GM06990 (cell line): ENCODE measurements around the gene PDYN.

Experiments used
- DNase-seq: peaks from one replicate; pipeline ENCODE4 v3.0.0-alpha.2; 2011; ENCODE audit not compliant: insufficient read length; ENCODE audit errors: extremely low read depth
- H3K27me3 ChIP-seq: replicated peaks from 2 replicates; pipeline ENCODE4 v1.6.0; 2011; ENCODE audit warnings: low read length; ENCODE audit not compliant: control insufficient read depth, insufficient read depth
- H3K36me3 ChIP-seq: 2 replicates; pipeline ENCODE4 v1.5.1; 2011; ENCODE audit warnings: low read length; ENCODE audit not compliant: control insufficient read depth, insufficient read depth
- H3K4me3 ChIP-seq: replicated peaks from 2 replicates; pipeline ENCODE4 v1.5.1; 2011; ENCODE audit warnings: low read depth, mild to moderate bottlenecking, control low read depth, low read length
- CTCF ChIP-seq: IDR thresholded peaks from 2 replicates; pipeline ENCODE4 v1.5.1; 2011; ENCODE audit warnings: low read length, control low read depth, mild to moderate bottlenecking, inconsistent platforms; ENCODE audit not compliant: insufficient read depth, poor library complexity, severe bottlenecking

PDYN gene

GRCh38 chr20:1968964-1969363, 24.9 kb downstream of the PDYN start:
- Histone ChIP-seq H3K4me3 (no peak overlapping the region), H3K27me3 (peaks cover 1% of the 10 kb centered on the region), H3K36me3 (no peaks in the 10 kb centered on the region)
- TF ChIP-seq CTCF = no peak
- DNase-seq = no peak

GRCh38 chr20:1965520-1966351, 28.1 kb downstream of the PDYN start:
- Histone ChIP-seq H3K27me3 (peaks cover 3% of the 10 kb centered on the region), H3K36me3 (no peaks in the 10 kb centered on the region), H3K4me3 (no peak overlapping the region)
- DNase-seq = peak; percentile 75
- peak; percentile 94 for TF ChIP-seq CTCF

- TF ChIP-seq CTCF = no peak
- H3K27me3 ChIP-seq = peaks cover 3% of the 10 kb centered on the region
- H3K4me3 ChIP-seq = no peak overlapping the region
- H3K36me3 ChIP-seq = no peaks in the 10 kb centered on the region
- no peak for DNase-seq
Observed at GRCh38 chr20:1964659-1965405, 29.0 kb downstream of the PDYN start.

- H3K36me3 ChIP-seq = no peaks in the 10 kb centered on the region
- TF ChIP-seq CTCF = no peak
- H3K27me3 ChIP-seq = peaks cover 1% of the 10 kb centered on the region; the same call in 1 of the 2 replicates
- DNase-seq = no peak
- no peak overlapping the region for H3K4me3 ChIP-seq
Observed at GRCh38 chr20:1964061-1964460, 29.8 kb downstream of the PDYN start.

- DNase-seq = no peak
- Histone ChIP-seq H3K4me3 (no peak overlapping the region), H3K36me3 (no peaks in the 10 kb centered on the region), H3K27me3 (peaks cover 1% of the 10 kb centered on the region; the same call in 1 of the 2 replicates)
- no peak for TF ChIP-seq CTCF
Observed at GRCh38 chr20:1961374-1961773, 32.5 kb downstream of the PDYN start.
